SK-N-SH treated with all-trans-retinoic acid at 6 μM for 48 hours (cell line): ENCODE data around the gene HELZ2.

Experiments
- ATAC-seq: fragments of 200-7000 bp; cut with Tn5 transposase; 3 replicates; pipeline ENCODE4 v1.9.1; 2020; ENCODE audit warnings: mild to moderate bottlenecking, moderate library complexity
- ARNTL ChIP-seq: fragments of 450-650 bp; formaldehyde crosslinking; IDR thresholded peaks from 2 replicates; pipeline ENCODE4 v1.5.0; 2020; ENCODE audit warnings: low read depth, mild to moderate bottlenecking, moderate library complexity, borderline replicate concordance
- BACH2 ChIP-seq: fragments of 250-450 bp; sonication (Bioruptor Pico); IDR thresholded peaks from 2 replicates; pipeline ENCODE4 v1.9.0; 2021; ENCODE audit warnings: mild to moderate bottlenecking, borderline replicate concordance
- CSDC2 ChIP-seq: fragments of 250-450 bp; sonication (Bioruptor Pico); IDR thresholded peaks from 2 replicates; pipeline ENCODE4 v1.5.0; 2020; ENCODE audit warnings: mild to moderate bottlenecking, moderate library complexity
- ESRRG ChIP-seq: fragments of 250-450 bp; sonication (Bioruptor Pico); IDR thresholded peaks from 2 replicates; pipeline ENCODE4 v1.6.1; 2021; ENCODE audit warnings: mild to moderate bottlenecking
- ISL1 ChIP-seq: fragments of 250-450 bp; sonication (Bioruptor Pico); IDR thresholded peaks from 2 replicates; pipeline ENCODE4 v2.1.2; 2022; ENCODE audit warnings: mild to moderate bottlenecking, moderate library complexity
- OSR1 ChIP-seq: fragments of 250-450 bp; sonication (Bioruptor Pico); IDR thresholded peaks from 2 replicates; pipeline ENCODE4 v1.8.0; 2022; ENCODE audit warnings: moderate library complexity, mild to moderate bottlenecking, inconsistent platforms
- PPARA ChIP-seq: fragments of 250-450 bp; sonication (Bioruptor Pico); IDR thresholded peaks from 2 replicates; pipeline ENCODE4 v1.5.0; 2020; ENCODE audit warnings: mild to moderate bottlenecking, borderline replicate concordance
- RARB ChIP-seq: fragments of 250-450 bp; sonication (Bioruptor Pico); IDR thresholded peaks from 2 replicates; pipeline ENCODE4 v1.8.0; 2021; ENCODE audit warnings: mild to moderate bottlenecking, moderate library complexity
- SNAI2 ChIP-seq: fragments of 250-450 bp; sonication (Bioruptor Pico); IDR thresholded peaks from 2 replicates; pipeline ENCODE4 v1.5.0; 2020; ENCODE audit warnings: mild to moderate bottlenecking, moderate library complexity
- TCF4 ChIP-seq: fragments of 250-450 bp; sonication (Bioruptor Pico); IDR thresholded peaks from 2 replicates; pipeline ENCODE4 v1.8.0; 2021; ENCODE audit warnings: mild to moderate bottlenecking, moderate library complexity, borderline replicate concordance
- TOX ChIP-seq: fragments of 250-450 bp; sonication (Bioruptor Pico); IDR thresholded peaks from 2 replicates; pipeline ENCODE4 v1.8.0; 2021; ENCODE audit warnings: mild to moderate bottlenecking, moderate library complexity, borderline replicate concordance
- ZC3H10 ChIP-seq: fragments of 250-450 bp; sonication (Bioruptor Pico); IDR thresholded peaks from 2 replicates; pipeline ENCODE4 v1.5.1; 2021; ENCODE audit warnings: mild to moderate bottlenecking, moderate library complexity
- ZFP3 ChIP-seq: fragments of 250-450 bp; sonication (Bioruptor Pico); IDR thresholded peaks from 2 replicates; pipeline ENCODE4 v1.5.0; 2020; ENCODE audit warnings: mild to moderate bottlenecking, moderate library complexity
- ZFP30 ChIP-seq: fragments of 450-650 bp; formaldehyde crosslinking; IDR thresholded peaks from 2 replicates; pipeline ENCODE4 v1.5.0; 2022; ENCODE audit warnings: mild to moderate bottlenecking, moderate library complexity
- ZNF70 ChIP-seq: fragments of 450-650 bp; formaldehyde crosslinking; IDR thresholded peaks from 2 replicates; pipeline ENCODE4 v1.5.0; 2020; ENCODE audit warnings: mild to moderate bottlenecking, moderate library complexity
- ZNF8 ChIP-seq: fragments of 450-650 bp; formaldehyde crosslinking; IDR thresholded peaks from 2 replicates; pipeline ENCODE4 v1.5.0; 2020; ENCODE audit warnings: mild to moderate bottlenecking, moderate library complexity
- TF ChIP-seq, protein P1 (sequence below): fragments of 250-450 bp; sonication (Bioruptor Pico); IDR thresholded peaks from 2 replicates; pipeline ENCODE4 v1.5.1; 2020; ENCODE audit warnings: low read depth, mild to moderate bottlenecking, moderate library complexity
- TF ChIP-seq, protein P2 (sequence below): fragments of 250-450 bp; sonication (Bioruptor Pico); IDR thresholded peaks from 2 replicates; pipeline ENCODE4 v1.8.0; 2021; ENCODE audit warnings: low read depth, mild to moderate bottlenecking, moderate library complexity, borderline replicate concordance
- TF ChIP-seq, protein P3 (sequence below): fragments of 250-450 bp; sonication (Bioruptor Pico); IDR thresholded peaks from 2 replicates; pipeline ENCODE4 v1.5.0; 2020; ENCODE audit warnings: mild to moderate bottlenecking, moderate library complexity
- TF ChIP-seq, protein P4 (sequence below): fragments of 250-450 bp; sonication (Bioruptor Pico); IDR thresholded peaks from 2 replicates; pipeline ENCODE4 v1.5.1; 2021; ENCODE audit warnings: mild to moderate bottlenecking, moderate library complexity

HELZ2 gene

DNA sequence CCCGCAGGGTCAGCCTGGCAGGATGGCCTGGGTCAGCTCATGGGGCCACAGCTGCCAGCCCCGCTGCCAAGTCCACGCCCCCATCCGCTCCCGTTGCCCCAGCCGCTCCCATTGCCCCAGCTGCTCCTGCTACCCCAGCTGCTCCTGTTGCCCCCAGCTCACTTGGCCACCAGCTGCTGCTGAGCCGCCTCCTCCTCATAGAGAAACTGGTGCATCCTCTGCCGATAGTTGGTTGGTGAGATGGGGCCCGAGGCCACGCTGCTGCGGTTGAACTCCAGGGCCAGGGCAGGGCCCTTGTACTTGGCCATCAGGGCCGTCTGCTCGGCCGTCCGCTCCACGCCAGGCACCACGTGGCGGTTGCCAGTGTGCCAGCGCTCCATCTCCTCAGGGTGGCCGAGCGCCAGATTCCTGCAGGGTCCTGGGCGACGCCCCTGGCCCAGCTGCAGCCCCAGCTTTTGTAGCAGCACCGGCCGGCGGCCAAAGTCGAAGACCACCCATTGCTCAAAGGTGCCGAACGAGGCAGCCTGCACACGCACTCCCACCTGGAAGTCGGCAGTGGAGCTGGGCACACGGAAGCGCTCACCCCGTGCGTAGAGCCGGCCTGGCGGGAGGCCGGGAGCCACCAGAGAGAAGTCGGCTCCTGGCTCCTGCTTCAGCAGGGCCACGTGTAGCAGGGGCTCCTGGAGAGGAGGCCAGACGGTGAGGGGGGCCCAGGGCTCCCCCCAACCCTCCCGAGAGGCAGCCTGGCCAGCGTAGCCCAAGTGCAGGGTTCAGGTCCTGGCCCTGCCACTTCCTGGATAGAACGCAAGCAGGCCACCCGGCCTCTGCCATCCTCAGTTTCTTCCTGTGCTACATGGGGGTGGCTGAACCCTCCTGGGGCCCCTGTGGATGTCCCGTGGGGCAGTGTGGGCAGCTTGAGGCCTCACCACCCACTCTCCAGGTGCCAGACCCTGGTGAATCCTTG is 4.8 kb downstream of the HELZ2 start:
- no peak for ATAC-seq
- TF ChIP-seq ZC3H10: no peak
- no peak for TF ChIP-seq ESRRG (CRISPR knock-in tag)
- TF ChIP-seq ZNF8 (CRISPR knock-in tag): no peak
- no peak for TF ChIP-seq PPARA (CRISPR knock-in tag)
- no peak for TF ChIP-seq CSDC2 (CRISPR knock-in tag)
- no peak for TF ChIP-seq ARNTL (CRISPR knock-in tag)
- TF ChIP-seq SNAI2: no peak
- no peak for TF ChIP-seq ZFP30 (CRISPR knock-in tag)
- TF ChIP-seq, protein P1, sequence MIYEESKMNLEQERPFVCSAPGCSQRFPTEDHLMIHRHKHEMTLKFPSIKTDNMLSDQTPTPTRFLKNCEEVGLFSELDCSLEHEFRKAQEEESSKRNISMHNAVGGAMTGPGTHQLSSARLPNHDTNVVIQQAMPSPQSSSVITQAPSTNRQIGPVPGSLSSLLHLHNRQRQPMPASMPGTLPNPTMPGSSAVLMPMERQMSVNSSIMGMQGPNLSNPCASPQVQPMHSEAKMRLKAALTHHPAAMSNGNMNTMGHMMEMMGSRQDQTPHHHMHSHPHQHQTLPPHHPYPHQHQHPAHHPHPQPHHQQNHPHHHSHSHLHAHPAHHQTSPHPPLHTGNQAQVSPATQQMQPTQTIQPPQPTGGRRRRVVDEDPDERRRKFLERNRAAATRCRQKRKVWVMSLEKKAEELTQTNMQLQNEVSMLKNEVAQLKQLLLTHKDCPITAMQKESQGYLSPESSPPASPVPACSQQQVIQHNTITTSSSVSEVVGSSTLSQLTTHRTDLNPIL (CRISPR knock-in tag): no peak
- TF ChIP-seq TOX: no peak
- TF ChIP-seq, protein P2, sequence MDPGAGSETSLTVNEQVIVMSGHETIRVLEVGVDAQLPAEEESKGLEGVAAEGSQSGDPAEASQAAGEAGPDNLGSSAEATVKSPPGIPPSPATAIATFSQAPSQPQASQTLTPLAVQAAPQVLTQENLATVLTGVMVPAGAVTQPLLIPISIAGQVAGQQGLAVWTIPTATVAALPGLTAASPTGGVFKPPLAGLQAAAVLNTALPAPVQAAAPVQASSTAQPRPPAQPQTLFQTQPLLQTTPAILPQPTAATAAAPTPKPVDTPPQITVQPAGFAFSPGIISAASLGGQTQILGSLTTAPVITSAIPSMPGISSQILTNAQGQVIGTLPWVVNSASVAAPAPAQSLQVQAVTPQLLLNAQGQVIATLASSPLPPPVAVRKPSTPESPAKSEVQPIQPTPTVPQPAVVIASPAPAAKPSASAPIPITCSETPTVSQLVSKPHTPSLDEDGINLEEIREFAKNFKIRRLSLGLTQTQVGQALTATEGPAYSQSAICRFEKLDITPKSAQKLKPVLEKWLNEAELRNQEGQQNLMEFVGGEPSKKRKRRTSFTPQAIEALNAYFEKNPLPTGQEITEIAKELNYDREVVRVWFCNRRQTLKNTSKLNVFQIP (CRISPR knock-in tag): no peak
- TF ChIP-seq TCF4: no peak
- TF ChIP-seq, protein P3, sequence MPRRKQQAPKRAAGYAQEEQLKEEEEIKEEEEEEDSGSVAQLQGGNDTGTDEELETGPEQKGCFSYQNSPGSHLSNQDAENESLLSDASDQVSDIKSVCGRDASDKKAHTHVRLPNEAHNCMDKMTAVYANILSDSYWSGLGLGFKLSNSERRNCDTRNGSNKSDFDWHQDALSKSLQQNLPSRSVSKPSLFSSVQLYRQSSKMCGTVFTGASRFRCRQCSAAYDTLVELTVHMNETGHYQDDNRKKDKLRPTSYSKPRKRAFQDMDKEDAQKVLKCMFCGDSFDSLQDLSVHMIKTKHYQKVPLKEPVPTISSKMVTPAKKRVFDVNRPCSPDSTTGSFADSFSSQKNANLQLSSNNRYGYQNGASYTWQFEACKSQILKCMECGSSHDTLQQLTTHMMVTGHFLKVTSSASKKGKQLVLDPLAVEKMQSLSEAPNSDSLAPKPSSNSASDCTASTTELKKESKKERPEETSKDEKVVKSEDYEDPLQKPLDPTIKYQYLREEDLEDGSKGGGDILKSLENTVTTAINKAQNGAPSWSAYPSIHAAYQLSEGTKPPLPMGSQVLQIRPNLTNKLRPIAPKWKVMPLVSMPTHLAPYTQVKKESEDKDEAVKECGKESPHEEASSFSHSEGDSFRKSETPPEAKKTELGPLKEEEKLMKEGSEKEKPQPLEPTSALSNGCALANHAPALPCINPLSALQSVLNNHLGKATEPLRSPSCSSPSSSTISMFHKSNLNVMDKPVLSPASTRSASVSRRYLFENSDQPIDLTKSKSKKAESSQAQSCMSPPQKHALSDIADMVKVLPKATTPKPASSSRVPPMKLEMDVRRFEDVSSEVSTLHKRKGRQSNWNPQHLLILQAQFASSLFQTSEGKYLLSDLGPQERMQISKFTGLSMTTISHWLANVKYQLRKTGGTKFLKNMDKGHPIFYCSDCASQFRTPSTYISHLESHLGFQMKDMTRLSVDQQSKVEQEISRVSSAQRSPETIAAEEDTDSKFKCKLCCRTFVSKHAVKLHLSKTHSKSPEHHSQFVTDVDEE (CRISPR knock-in tag): no peak
- TF ChIP-seq, protein P4, sequence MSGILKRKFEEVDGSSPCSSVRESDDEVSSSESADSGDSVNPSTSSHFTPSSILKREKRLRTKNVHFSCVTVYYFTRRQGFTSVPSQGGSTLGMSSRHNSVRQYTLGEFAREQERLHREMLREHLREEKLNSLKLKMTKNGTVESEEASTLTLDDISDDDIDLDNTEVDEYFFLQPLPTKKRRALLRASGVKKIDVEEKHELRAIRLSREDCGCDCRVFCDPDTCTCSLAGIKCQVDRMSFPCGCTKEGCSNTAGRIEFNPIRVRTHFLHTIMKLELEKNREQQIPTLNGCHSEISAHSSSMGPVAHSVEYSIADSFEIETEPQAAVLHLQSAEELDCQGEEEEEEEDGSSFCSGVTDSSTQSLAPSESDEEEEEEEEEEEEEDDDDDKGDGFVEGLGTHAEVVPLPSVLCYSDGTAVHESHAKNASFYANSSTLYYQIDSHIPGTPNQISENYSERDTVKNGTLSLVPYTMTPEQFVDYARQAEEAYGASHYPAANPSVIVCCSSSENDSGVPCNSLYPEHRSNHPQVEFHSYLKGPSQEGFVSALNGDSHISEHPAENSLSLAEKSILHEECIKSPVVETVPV: no peak
- TF ChIP-seq RARB (CRISPR knock-in tag): no peak

DNA sequence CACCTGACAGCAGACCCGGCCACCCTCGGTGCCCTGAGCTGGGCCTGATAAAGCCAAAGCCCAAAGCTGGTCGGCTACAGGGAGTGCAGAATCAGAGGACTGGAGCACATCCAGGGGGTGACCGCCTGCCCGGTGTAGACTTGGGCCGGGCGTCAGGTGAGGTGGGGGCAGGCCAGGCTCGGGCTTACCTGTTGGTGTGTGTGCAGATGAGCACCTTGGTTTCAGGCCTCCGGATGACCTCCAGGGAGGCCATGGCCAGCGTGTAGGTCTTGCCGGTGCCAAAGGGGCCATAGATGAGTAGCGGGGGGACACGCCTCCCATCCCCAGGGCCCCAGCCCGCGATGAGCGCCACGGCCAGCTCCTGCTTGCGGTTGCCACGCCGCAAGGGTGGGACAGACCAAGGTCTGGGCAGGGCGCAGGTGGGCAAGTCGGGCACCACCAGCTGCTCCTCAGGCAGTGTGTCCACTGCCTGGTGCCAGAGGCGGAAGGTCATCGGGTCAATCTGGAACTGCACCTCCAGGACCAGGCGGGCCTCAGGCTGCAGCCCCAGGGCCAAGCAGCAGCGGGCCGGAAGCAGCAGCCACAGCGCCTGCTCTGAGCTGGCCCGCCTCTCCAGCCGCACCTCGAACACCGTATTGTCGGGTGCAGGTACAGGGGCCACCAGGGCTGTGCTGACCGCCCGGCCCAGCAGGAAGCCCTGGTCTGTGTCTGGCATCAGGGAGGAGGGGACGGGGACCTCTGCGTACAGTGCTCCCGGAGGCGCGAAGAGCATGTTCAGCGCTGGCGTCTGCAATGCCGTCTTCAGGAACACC is 5.7 kb downstream of the HELZ2 start:
- ATAC-seq: no peak

More for the DNA sequence above, 5.7 kb downstream of the HELZ2 start:
- TF ChIP-seq SNAI2 (no peak), ISL1 (CRISPR knock-in tag) (no peak), TOX (no peak), CSDC2 (CRISPR knock-in tag) (no peak), ZNF8 (CRISPR knock-in tag) (no peak), BACH2 (CRISPR knock-in tag) (no peak), ZNF70 (CRISPR knock-in tag) (no peak), ARNTL (CRISPR knock-in tag) (no peak), PPARA (CRISPR knock-in tag) (no peak), OSR1 (CRISPR knock-in tag) (no peak), ZFP3 (CRISPR knock-in tag) (no peak), ESRRG (CRISPR knock-in tag) (no peak)
- TF ChIP-seq, protein P4: no peak
- TF ChIP-seq, protein P1 (CRISPR knock-in tag): no peak
- TF ChIP-seq, protein P3 (CRISPR knock-in tag): no peak
